PC-9 (cell line): Measurements from ENCODE around the gene LY6G5B.

ENCODE experiments used
- EZH2 ChIP-seq: fragments of 200-600 bp; sonication (generic); IDR thresholded peaks from 2 replicates; pipeline ENCODE4 v1.8.0; 2017; ENCODE audit warnings: antibody characterized with exemption, low read depth
- TF ChIP-seq, protein P1 (sequence below): fragments of 200-600 bp; sonication (generic); conservative IDR thresholded peaks from 2 replicates; pipeline ENCODE4 v1.6.1; 2017; ENCODE audit warnings: mixed run types, antibody characterized with exemption, mild to moderate bottlenecking, moderate library complexity

DNA sequence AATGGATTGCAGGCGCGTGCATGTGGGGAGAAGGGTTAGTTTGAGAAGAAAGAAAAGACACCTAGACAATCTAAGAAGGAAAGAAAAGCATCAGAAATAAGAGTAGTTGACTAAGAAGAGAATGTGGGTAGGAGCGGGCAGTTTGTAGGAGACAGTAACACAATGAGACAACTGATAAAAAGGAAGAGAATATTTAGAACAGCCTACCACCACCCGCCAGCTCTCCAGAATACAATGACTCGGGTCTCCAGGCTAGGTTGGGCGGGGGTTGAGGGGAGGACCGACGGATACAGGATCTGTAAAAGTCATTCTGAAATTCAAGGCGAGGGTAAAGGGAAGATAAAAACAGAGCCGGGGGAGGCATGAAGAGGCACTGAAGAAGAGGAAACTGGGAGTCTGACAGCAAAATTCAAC is 32.6 kb downstream of the LY6G5B start:
- TF ChIP-seq, protein P1, sequence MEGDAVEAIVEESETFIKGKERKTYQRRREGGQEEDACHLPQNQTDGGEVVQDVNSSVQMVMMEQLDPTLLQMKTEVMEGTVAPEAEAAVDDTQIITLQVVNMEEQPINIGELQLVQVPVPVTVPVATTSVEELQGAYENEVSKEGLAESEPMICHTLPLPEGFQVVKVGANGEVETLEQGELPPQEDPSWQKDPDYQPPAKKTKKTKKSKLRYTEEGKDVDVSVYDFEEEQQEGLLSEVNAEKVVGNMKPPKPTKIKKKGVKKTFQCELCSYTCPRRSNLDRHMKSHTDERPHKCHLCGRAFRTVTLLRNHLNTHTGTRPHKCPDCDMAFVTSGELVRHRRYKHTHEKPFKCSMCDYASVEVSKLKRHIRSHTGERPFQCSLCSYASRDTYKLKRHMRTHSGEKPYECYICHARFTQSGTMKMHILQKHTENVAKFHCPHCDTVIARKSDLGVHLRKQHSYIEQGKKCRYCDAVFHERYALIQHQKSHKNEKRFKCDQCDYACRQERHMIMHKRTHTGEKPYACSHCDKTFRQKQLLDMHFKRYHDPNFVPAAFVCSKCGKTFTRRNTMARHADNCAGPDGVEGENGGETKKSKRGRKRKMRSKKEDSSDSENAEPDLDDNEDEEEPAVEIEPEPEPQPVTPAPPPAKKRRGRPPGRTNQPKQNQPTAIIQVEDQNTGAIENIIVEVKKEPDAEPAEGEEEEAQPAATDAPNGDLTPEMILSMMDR: no peak
- TF ChIP-seq EZH2: no peak
